Measurements from ENCODE around the gene ATRNL1.

DNA sequence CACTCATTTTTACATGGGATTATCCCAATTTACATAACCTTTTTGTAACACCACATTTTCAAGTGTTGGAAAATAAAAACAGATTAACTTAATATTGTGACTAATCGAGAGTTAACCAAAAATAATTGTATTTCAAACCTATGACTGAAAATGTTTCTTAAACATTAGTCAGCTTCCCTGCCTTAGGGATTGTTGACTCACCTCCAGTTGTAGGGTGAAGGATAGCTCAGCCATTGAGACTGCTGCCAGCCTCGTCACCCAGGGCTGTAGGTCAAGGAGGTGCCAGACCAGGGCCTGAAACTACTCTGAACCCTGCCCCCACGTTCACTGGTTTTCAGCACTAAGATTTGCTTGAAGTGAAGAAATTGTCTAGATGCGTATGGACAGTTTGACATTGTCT lies 828.6 kb downstream of the ATRNL1 start:
- TF ChIP-seq, protein P1, sequence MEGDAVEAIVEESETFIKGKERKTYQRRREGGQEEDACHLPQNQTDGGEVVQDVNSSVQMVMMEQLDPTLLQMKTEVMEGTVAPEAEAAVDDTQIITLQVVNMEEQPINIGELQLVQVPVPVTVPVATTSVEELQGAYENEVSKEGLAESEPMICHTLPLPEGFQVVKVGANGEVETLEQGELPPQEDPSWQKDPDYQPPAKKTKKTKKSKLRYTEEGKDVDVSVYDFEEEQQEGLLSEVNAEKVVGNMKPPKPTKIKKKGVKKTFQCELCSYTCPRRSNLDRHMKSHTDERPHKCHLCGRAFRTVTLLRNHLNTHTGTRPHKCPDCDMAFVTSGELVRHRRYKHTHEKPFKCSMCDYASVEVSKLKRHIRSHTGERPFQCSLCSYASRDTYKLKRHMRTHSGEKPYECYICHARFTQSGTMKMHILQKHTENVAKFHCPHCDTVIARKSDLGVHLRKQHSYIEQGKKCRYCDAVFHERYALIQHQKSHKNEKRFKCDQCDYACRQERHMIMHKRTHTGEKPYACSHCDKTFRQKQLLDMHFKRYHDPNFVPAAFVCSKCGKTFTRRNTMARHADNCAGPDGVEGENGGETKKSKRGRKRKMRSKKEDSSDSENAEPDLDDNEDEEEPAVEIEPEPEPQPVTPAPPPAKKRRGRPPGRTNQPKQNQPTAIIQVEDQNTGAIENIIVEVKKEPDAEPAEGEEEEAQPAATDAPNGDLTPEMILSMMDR (IDR thresholded peaks at IDR 0.05 in 2 of 3, conservative IDR thresholded peaks at IDR 0.05 in 1 of 3; ENCODE audit: borderline replicate concordance in 1 of 3, insufficient read depth in 1 of 3, low read depth in 2 of 3, low read length in 2 of 3): no peak
- TF ChIP-seq EZH2phosphoT487 (IDR thresholded peaks at IDR 0.05; ENCODE audit: borderline replicate concordance) (no peak), EZH2 (IDR thresholded peaks at IDR 0.05) (no peak), YY1 (IDR thresholded peaks at IDR 0.05; ENCODE audit: extremely low read depth, insufficient replicate concordance, low read depth, low read length) (no peak), POLR2A (IDR thresholded peaks at IDR 0.05; ENCODE audit: borderline replicate concordance, extremely low read depth, insufficient read depth, insufficient read length) (no peak), JUND (IDR thresholded peaks at IDR 0.05) (no peak), POLR2AphosphoS5 (IDR thresholded peaks at IDR 0.05; ENCODE audit: low read depth, low read length) (no peak), ELF1 (IDR thresholded peaks at IDR 0.05; ENCODE audit: borderline replicate concordance, low read depth) (no peak), ZFX (IDR thresholded peaks at IDR 0.05) (no peak), CEBPB (IDR thresholded peaks at IDR 0.05; ENCODE audit: low read depth) (no peak), SIN3A (IDR thresholded peaks at IDR 0.05; ENCODE audit: low read depth) (no peak)
- TF ChIP-seq, protein P2, sequence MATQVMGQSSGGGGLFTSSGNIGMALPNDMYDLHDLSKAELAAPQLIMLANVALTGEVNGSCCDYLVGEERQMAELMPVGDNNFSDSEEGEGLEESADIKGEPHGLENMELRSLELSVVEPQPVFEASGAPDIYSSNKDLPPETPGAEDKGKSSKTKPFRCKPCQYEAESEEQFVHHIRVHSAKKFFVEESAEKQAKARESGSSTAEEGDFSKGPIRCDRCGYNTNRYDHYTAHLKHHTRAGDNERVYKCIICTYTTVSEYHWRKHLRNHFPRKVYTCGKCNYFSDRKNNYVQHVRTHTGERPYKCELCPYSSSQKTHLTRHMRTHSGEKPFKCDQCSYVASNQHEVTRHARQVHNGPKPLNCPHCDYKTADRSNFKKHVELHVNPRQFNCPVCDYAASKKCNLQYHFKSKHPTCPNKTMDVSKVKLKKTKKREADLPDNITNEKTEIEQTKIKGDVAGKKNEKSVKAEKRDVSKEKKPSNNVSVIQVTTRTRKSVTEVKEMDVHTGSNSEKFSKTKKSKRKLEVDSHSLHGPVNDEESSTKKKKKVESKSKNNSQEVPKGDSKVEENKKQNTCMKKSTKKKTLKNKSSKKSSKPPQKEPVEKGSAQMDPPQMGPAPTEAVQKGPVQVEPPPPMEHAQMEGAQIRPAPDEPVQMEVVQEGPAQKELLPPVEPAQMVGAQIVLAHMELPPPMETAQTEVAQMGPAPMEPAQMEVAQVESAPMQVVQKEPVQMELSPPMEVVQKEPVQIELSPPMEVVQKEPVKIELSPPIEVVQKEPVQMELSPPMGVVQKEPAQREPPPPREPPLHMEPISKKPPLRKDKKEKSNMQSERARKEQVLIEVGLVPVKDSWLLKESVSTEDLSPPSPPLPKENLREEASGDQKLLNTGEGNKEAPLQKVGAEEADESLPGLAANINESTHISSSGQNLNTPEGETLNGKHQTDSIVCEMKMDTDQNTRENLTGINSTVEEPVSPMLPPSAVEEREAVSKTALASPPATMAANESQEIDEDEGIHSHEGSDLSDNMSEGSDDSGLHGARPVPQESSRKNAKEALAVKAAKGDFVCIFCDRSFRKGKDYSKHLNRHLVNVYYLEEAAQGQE (IDR thresholded peaks at IDR 0.05; ENCODE audit: low read depth): no peak
- TF ChIP-seq, protein P3, sequence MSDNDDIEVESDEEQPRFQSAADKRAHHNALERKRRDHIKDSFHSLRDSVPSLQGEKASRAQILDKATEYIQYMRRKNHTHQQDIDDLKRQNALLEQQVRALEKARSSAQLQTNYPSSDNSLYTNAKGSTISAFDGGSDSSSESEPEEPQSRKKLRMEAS (IDR thresholded peaks at IDR 0.05): no peak
